SKM-1 (cell line): ENCODE results near the gene PRG3.

ENCODE experiments used
- DNase-seq: peaks from one replicate; lab custom pipeline; 2025; ENCODE audit not compliant: unreplicated experiment; lab: John Stamatoyannopoulos, UW

Gene PRG3

GRCh38 chr11:57380975-57381374 lies at the start of gene PRG3:
Gene PRG3, minus strand, starts transcription at chr11:57381150. Its CDS starts 442 bp downstream, at chr11:57380708.
- no peak for DNase-seq

GRCh38 chr11:57429946-57430345 lies 49.0 kb upstream of the PRG3 start:
- DNase-seq: no peak

- no peak for DNase-seq
These were observed 47.7 kb upstream of the PRG3 start for GRCh38 chr11:57428643-57429042.

GRCh38 chr11:57427727-57428082 lies 46.8 kb upstream of the PRG3 start:
- DNase-seq: no peak

GRCh38 chr11:57426929-57427726 lies 46.2 kb upstream of the PRG3 start, which contains the start of gene SLC43A3:
Gene SLC43A3, minus strand, starts transcription at chr11:57427121. Its CDS starts 949 bp downstream, at chr11:57426172.
- peak; percentile 91 for DNase-seq

- no peak for DNase-seq
These were observed 45.5 kb upstream of the PRG3 start for GRCh38 chr11:57426439-57426928.

- DNase-seq: no peak
These were observed 44.9 kb upstream of the PRG3 start for GRCh38 chr11:57425565-57426438.

GRCh38 chr11:57424792-57425564 lies 44.0 kb upstream of the PRG3 start:
- DNase-seq: peak; percentile 99

GRCh38 chr11:57424137-57424791 lies 43.3 kb upstream of the PRG3 start:
- DNase-seq: no peak

GRCh38 chr11:57422669-57423068 lies 41.7 kb upstream of the PRG3 start:
- no peak for DNase-seq

GRCh38 chr11:57421805-57422204 lies 40.9 kb upstream of the PRG3 start:
- no peak for DNase-seq

- no peak for DNase-seq
These were observed 40.1 kb upstream of the PRG3 start for GRCh38 chr11:57421066-57421465.

GRCh38 chr11:57419146-57419545 lies 38.2 kb upstream of the PRG3 start:
- DNase-seq: no peak

- DNase-seq: no peak
These were observed 37.2 kb upstream of the PRG3 start for GRCh38 chr11:57418131-57418530.

- DNase-seq: no peak
These were observed 36.1 kb upstream of the PRG3 start for GRCh38 chr11:57417056-57417455.

- DNase-seq: no peak
These were observed 35.5 kb upstream of the PRG3 start for GRCh38 chr11:57416436-57416835.

- DNase-seq: no peak
These were observed 33.8 kb upstream of the PRG3 start for GRCh38 chr11:57414612-57415212.

- DNase-seq: no peak
These were observed 32.7 kb upstream of the PRG3 start for GRCh38 chr11:57413681-57414080.

GRCh38 chr11:57410287-57410686 lies 29.3 kb upstream of the PRG3 start:
- DNase-seq: no peak
